GM10248 (cell line): ENCODE data around the gene TMEM141.
"Not testable (repeated sequence)": the region's sequence is repeated elsewhere in the genome, so short reads cannot be mapped to it uniquely, and the experiment has no call there.

Experiments
- CTCF ChIA-PET: fragments of 300-600 bp; sonication (Branson Sonifier 250); formaldehyde crosslinking; extraction: SDS; loops from one replicate; lab custom pipeline; 2021; ENCODE audit warnings: antibody characterized with exemption; lab: Yijun Ruan, JAX
- POLR2A ChIA-PET: fragments of 350-650 bp; sonication (Branson Sonifier 250); formaldehyde crosslinking; extraction: SDS; loops from one replicate; lab custom pipeline; 2020; ENCODE audit warnings: antibody characterized with exemption; lab: Yijun Ruan, JAX
- DNase-seq: peaks from one replicate; pipeline ENCODE4 v3.0.0; 2012; ENCODE audit errors: extremely low spot score
- CTCF ChIP-seq: IDR thresholded peaks from 2 replicates; pipeline ENCODE4 v1.5.1; 2012; ENCODE audit warnings: mild to moderate bottlenecking, low read depth; ENCODE audit errors: extremely low read depth, missing control alignments, control extremely low read depth

Gene TMEM141

GRCh38 chr9:136760424-136760823 is 30.7 kb upstream of the TMEM141 start:
- ChIA-PET POLR2A (no interaction called here), CTCF (interaction anchor here (1.2 to 5.2 kb wide), 5 partner anchors 14 to 31 kb away, joined by 3 to 24 read pairs (median 17); partner anchors contain the start of gene LCN10)
- no peak for TF ChIP-seq CTCF
- DNase-seq = no peak

- CTCF ChIA-PET = interaction anchor here (1.1 to 5.2 kb wide), 7 partner anchors 11 to 274 kb away, joined by 3 to 24 read pairs (median 5); partner anchors contain the start of gene LCN10
- DNase-seq, POLR2A ChIA-PET: not testable (repeated sequence)
- peak; percentile 75 for TF ChIP-seq CTCF
Measured at GRCh38 chr9:136760834-136761544, 30.2 kb upstream of the TMEM141 start.

DNA sequence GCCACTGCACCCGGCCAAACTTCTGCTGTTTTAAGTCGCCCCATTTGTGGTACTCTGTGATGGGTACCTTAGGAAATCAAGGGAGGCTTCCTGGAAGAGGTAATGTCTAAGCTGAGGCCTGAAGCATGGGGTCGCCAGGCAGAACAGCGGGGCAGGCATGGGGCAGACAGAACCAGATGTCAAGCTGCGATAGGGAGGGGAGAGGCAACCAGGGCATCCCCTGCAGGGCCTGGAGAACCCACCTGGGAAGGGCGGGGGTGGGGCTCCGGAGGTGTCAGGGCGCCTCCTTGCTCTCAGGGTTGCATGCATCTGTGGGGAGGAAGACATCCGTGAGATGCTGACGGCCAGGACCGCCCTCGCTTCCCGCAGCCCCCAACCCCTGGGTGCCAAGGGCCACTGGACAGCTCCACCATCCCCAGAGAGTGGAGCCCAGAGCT is 29.6 kb upstream of the TMEM141 start:
- no peak for TF ChIP-seq CTCF
- ChIA-PET CTCF (interaction anchor here (1.1 to 5.2 kb wide), 6 partner anchors 11 to 273 kb away, joined by 3 to 24 read pairs (median 11); partner anchors contain the start of gene LCN10), POLR2A (no interaction called here)
- no peak for DNase-seq

DNA sequence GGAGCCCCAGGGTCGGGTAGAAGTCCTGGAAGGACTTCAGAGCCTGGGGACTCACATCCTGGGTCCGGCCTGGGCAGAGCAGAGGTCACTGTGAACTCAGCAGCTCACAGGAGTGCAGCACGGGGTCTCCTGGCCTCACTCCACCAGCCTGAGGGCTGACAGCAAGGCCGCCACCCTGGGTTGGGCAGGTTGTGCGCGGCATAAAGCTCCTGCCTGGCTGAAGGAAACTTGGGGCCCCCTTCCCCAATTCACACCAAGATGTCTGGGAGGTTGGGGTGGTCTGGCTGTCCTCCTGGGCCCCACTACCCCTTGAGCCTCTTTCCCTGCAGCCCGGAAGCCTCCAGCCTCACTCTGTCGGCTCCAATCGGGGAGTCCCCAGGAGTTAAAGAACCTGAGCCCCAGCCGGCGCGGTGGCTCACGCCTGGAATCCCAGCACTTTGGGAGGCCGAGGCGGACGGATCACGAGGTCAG is 28.9 kb upstream of the TMEM141 start:
- ChIA-PET POLR2A (no interaction called here), CTCF (interaction anchor here (1.3 to 5.2 kb wide), 4 partner anchors 16 to 272 kb away, joined by 3 to 24 read pairs (median 11); partner anchors contain the start of gene LCN10)
- no peak for DNase-seq
- no peak for TF ChIP-seq CTCF

GRCh38 chr9:136762915-136763648 is 28.1 kb upstream of the TMEM141 start:
- peak; percentile 71 for DNase-seq
- TF ChIP-seq CTCF = no peak
- POLR2A ChIA-PET = interaction anchor here (1.0 kb wide), 1 partner anchor 35 kb away, joined by 3 read pairs; no protein-coding TSS in a partner anchor
- CTCF ChIA-PET = interaction anchor here (1.0 to 1.9 kb wide), 5 partner anchors 15 to 272 kb away, joined by 3 to 6 read pairs (median 3); no protein-coding TSS in a partner anchor

DNA sequence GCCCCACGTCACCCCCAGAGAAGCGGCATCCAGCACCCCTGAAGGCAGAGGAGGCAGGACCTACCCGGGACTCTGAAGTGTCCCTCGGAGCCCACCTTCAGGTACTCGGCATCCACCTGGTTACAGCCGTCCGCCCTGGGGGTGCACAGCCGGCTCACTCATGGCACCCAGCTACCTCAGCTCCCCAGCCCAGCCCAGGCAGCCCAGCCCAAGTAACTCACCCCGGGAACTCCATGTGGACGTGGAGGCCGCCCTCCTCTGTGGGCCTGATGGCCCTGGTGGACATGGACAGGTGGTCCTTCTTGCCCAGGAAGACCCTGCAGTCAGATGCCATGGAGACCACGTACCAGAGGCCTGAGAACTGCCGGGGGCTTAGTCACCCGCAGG is 27.5 kb upstream of the TMEM141 start:
- no peak for TF ChIP-seq CTCF
- CTCF ChIA-PET = interaction anchor here (1.0 to 1.5 kb wide), 4 partner anchors 14 to 272 kb away, joined by 3 to 6 read pairs (median 3); no protein-coding TSS in a partner anchor
- POLR2A ChIA-PET = interaction anchor here (1.0 kb wide), 1 partner anchor 35 kb away, joined by 3 read pairs; no protein-coding TSS in a partner anchor
- no peak for DNase-seq
